Ishikawa (cell line): ENCODE results near the gene P2RY12.

ENCODE experiments used
- CEBPB ChIP-seq: IDR thresholded peaks from 2 replicates; pipeline ENCODE4 v1.6.1; 2012
- EGR1 ChIP-seq: IDR thresholded peaks from 2 replicates; pipeline ENCODE4 v1.6.1; 2012
- EP300 ChIP-seq: IDR thresholded peaks from 2 replicates; pipeline ENCODE4 v1.6.1; 2012; ENCODE audit warnings: borderline replicate concordance
- FOXM1 ChIP-seq: IDR thresholded peaks from 2 replicates; pipeline ENCODE4 v1.6.1; 2012; ENCODE audit warnings: low read depth, borderline replicate concordance
- NFIC ChIP-seq: IDR thresholded peaks from 2 replicates; pipeline ENCODE4 v1.6.1; 2012
- RAD21 ChIP-seq: IDR thresholded peaks from 2 replicates; pipeline ENCODE4 v1.6.1; 2012; ENCODE audit warnings: low read depth
- TAF1 ChIP-seq: IDR thresholded peaks from 2 replicates; pipeline ENCODE4 v1.6.1; 2012; ENCODE audit warnings: low read depth, mild to moderate bottlenecking
- TEAD4 ChIP-seq: IDR thresholded peaks from 2 replicates; pipeline ENCODE4 v1.6.1; 2012
- YY1 ChIP-seq: IDR thresholded peaks from 2 replicates; pipeline ENCODE4 v1.6.1; 2012; ENCODE audit warnings: low read depth
- ZBTB7A ChIP-seq: IDR thresholded peaks from 2 replicates; pipeline ENCODE4 v1.6.1; 2012; ENCODE audit warnings: low read depth
- TF ChIP-seq, protein P1 (sequence below): IDR thresholded peaks from 2 replicates; pipeline ENCODE4 v1.6.1; 2012
- TF ChIP-seq, protein P2 (sequence below): IDR thresholded peaks from 2 replicates; pipeline ENCODE4 v1.6.1; 2012; ENCODE audit warnings: low read depth, mild to moderate bottlenecking
- TF ChIP-seq, protein P3 (sequence below): IDR thresholded peaks from 2 replicates; pipeline ENCODE4 v1.6.1; 2012

DNA sequence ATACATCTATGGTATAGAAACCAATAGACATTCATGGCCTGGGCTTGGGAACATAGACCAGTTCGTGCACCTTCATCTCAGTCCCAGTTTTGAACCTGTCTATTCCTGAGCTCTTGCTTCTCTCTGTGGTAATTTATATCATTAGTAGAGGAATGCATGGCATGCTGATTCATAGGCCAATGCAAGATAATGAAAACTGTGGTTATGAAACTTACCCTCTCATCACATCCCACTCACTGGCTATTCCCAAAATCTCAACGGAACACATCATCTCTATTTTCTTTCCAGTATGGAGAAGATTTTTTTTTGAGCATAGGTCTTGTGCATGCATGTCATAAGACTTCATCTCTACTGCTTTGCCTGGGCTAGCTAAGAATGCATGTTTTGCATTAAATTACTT lies 18.7 kb upstream of the P2RY12 start:
- TF ChIP-seq YY1: no peak
- no peak for TF ChIP-seq CEBPB
- no peak for TF ChIP-seq TAF1
- TF ChIP-seq EP300: no peak
- TF ChIP-seq, protein P1, sequence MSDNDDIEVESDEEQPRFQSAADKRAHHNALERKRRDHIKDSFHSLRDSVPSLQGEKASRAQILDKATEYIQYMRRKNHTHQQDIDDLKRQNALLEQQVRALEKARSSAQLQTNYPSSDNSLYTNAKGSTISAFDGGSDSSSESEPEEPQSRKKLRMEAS: no peak
- TF ChIP-seq, protein P2, sequence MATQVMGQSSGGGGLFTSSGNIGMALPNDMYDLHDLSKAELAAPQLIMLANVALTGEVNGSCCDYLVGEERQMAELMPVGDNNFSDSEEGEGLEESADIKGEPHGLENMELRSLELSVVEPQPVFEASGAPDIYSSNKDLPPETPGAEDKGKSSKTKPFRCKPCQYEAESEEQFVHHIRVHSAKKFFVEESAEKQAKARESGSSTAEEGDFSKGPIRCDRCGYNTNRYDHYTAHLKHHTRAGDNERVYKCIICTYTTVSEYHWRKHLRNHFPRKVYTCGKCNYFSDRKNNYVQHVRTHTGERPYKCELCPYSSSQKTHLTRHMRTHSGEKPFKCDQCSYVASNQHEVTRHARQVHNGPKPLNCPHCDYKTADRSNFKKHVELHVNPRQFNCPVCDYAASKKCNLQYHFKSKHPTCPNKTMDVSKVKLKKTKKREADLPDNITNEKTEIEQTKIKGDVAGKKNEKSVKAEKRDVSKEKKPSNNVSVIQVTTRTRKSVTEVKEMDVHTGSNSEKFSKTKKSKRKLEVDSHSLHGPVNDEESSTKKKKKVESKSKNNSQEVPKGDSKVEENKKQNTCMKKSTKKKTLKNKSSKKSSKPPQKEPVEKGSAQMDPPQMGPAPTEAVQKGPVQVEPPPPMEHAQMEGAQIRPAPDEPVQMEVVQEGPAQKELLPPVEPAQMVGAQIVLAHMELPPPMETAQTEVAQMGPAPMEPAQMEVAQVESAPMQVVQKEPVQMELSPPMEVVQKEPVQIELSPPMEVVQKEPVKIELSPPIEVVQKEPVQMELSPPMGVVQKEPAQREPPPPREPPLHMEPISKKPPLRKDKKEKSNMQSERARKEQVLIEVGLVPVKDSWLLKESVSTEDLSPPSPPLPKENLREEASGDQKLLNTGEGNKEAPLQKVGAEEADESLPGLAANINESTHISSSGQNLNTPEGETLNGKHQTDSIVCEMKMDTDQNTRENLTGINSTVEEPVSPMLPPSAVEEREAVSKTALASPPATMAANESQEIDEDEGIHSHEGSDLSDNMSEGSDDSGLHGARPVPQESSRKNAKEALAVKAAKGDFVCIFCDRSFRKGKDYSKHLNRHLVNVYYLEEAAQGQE: no peak
- TF ChIP-seq, protein P3, sequence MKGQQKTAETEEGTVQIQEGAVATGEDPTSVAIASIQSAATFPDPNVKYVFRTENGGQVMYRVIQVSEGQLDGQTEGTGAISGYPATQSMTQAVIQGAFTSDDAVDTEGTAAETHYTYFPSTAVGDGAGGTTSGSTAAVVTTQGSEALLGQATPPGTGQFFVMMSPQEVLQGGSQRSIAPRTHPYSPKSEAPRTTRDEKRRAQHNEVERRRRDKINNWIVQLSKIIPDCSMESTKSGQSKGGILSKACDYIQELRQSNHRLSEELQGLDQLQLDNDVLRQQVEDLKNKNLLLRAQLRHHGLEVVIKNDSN: no peak
- no peak for TF ChIP-seq EGR1
- TF ChIP-seq ZBTB7A: no peak
- no peak for TF ChIP-seq NFIC
- TF ChIP-seq RAD21: no peak
- no peak for TF ChIP-seq FOXM1
- TF ChIP-seq TEAD4: no peak
